BLaER1 (cell line): ENCODE results near the gene ALG8.

ENCODE experiments used
- H3K27ac ChIP-seq: shearing (Covaris generic); formaldehyde crosslinking; 2 replicates; pipeline ENCODE4 v1.8.1; 2022
- H3K27me3 ChIP-seq: shearing (Covaris generic); formaldehyde crosslinking; 2 replicates; pipeline ENCODE4 v1.8.1; 2022
- H3K36me3 ChIP-seq: shearing (Covaris generic); formaldehyde crosslinking; 2 replicates; pipeline ENCODE4 v1.8.1; 2022
- H3K4me1 ChIP-seq: shearing (Covaris generic); formaldehyde crosslinking; 2 replicates; pipeline ENCODE4 v1.8.1; 2022
- H3K4me2 ChIP-seq: shearing (Covaris generic); formaldehyde crosslinking; 2 replicates; pipeline ENCODE4 v1.8.1; 2022
- H3K4me3 ChIP-seq: shearing (Covaris generic); formaldehyde crosslinking; 2 replicates; pipeline ENCODE4 v1.8.1; 2022
- H3K9ac ChIP-seq: shearing (Covaris generic); formaldehyde crosslinking; 2 replicates; pipeline ENCODE4 v1.8.1; 2022
- H3K9me3 ChIP-seq: shearing (Covaris generic); formaldehyde crosslinking; 2 replicates; pipeline ENCODE4 v1.8.1; 2022
- H4K20me1 ChIP-seq: shearing (Covaris generic); formaldehyde crosslinking; 2 replicates; pipeline ENCODE4 v1.8.1; 2022
- Cebpa-rat ChIP-seq: shearing (Covaris generic); IDR thresholded peaks from 2 replicates; pipeline ENCODE4 v1.8.1; 2022

ALG8 gene

DNA sequence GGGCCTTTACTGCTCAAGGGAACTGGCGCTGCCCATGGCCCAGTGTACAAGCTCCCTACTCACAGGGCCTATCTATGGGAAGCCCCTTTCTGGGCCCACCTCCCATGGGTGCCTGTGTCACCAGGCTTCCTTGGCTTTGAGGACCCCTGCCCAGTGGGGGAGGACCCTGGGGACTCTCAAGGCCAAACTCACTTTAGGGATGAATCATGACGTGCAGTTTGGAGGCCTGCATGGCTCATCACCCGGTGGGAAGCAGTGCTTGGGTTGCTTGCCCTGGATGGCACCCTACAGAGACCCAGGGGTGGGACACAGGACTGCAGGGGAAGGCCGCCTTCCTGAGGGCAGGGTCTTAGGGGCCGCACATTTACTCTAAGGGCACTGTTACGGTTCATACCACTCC is 32.5 kb upstream of the ALG8 start:
- no peak for TF ChIP-seq Cebpa-rat
- Histone ChIP-seq H3K9me3 (no peaks in the 10 kb centered on the region), H4K20me1 (no peaks in the 10 kb centered on the region), H3K4me1 (peaks cover 11% of the 10 kb centered on the region), H3K36me3 (peaks cover 14% of the 10 kb centered on the region; the same call in 1 of the 2 replicates), H3K4me2 (no peak overlapping the region), H3K9ac (no peak overlapping the region), H3K27ac (no peak overlapping the region), H3K27me3 (no peaks in the 10 kb centered on the region), H3K4me3 (no peak overlapping the region)

DNA sequence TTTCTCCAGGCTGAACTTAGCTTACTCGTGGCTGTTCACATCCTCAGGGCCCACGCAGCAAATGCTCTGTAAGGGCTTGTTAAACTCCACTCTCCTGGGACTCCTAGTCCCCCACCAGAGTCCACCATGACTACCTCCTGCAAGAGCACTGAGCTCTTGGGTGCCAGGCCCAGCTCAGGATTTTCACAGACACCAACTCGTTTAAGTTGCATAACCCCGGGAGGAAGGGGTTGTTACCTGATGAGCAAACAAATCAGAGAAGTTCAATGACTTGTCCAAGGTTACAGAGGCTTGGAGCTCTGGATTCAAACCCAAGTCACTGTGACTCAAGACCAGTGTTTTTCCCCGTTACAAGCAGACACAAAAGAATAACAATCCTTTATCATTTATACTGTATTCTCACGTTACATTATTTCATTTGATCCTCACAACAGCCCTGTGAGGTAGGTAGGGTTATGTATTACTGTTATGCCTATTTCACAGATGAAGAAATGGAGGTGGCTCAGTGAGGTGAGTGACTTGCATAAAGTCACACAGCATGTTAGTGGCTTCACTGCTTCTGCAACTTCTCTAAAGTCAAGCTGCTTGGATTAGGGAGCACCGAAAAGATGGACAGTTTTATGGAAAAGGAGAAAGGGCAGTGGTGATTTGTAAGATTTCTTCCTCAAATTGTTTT is 31.6 kb upstream of the ALG8 start:
- Histone ChIP-seq H3K4me3 (no peak overlapping the region), H3K27ac (no peak overlapping the region), H3K4me2 (no peak overlapping the region), H3K9me3 (no peaks in the 10 kb centered on the region), H3K4me1 (peaks cover 11% of the 10 kb centered on the region), H3K9ac (no peak overlapping the region), H3K27me3 (no peaks in the 10 kb centered on the region), H3K36me3 (peaks cover 14% of the 10 kb centered on the region; the same call in 1 of the 2 replicates), H4K20me1 (no peaks in the 10 kb centered on the region)
- no peak for TF ChIP-seq Cebpa-rat

DNA sequence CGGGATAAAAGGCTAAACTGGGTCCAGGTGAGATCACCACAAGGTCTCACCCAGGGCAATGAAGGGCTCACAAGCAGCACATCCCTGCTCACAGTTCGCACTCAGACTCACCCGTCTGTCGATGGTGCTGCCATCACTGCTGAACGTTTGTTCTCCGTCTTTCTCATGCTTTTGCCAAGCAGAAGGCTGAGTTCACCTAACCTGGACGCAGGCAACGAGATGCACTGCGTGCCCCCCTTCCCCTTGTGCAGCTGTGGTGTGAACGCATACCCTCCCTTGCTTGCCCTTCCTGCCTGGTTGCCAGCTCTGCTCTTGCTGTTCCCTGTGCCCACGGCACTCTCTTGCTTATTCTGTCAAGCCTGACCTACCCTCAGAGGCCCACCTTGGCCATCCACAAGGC is 31.0 kb upstream of the ALG8 start:
- no peaks in the 10 kb centered on the region for H3K27me3 ChIP-seq
- peaks cover 11% of the 10 kb centered on the region for H3K4me1 ChIP-seq
- no peak overlapping the region for H3K4me2 ChIP-seq
- no peak overlapping the region for H3K4me3 ChIP-seq
- no peaks in the 10 kb centered on the region for H4K20me1 ChIP-seq
- H3K9ac ChIP-seq, result no peak overlapping the region
- no peak overlapping the region for H3K27ac ChIP-seq
- TF ChIP-seq Cebpa-rat, result no peak
- no peaks in the 10 kb centered on the region for H3K9me3 ChIP-seq
- peaks cover 14% of the 10 kb centered on the region; the same call in 1 of the 2 replicates for H3K36me3 ChIP-seq

GRCh38 chr11:78168539-78169477 is 29.4 kb upstream of the ALG8 start:
- TF ChIP-seq Cebpa-rat, result no peak
- Histone ChIP-seq H3K9ac (no peak overlapping the region), H3K27ac (peak overlapping the region; percentile 11; the same call in 1 of the 2 replicates), H3K36me3 (peaks cover 8% of the 10 kb centered on the region; the same call in 1 of the 2 replicates), H3K4me1 (peaks cover 11% of the 10 kb centered on the region), H3K4me3 (no peak overlapping the region), H3K9me3 (no peaks in the 10 kb centered on the region), H4K20me1 (no peaks in the 10 kb centered on the region), H3K4me2 (peak overlapping the region; percentile 28), H3K27me3 (no peaks in the 10 kb centered on the region)

DNA sequence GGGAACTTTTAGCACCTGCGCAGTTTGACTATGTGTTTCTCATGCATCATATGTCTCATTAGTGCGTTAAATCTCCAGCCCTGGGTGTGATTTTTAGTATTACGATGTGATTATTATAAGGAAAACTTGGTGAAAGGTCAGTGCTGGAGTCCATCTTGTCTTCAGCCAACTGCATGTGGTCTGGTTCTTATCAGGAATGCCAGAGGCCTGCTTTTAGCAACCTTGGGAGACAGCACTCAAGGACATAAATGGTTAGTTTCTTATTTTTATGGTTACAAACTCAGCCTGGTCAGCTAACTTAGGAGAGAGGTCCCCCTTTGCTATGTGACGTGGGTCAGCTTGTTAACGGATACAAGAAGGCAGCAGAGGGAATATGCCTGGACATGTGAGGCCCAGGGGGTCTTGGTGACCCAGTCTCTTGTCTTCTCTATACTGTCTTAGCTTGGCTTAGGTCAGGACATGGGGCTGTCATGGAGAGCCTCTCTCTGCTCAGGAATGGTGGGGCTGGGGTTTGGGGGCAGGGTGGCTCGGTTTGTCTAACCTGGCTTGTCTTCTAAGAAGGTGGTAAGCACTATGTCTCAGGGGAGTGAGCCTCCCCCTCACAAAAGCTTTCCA is 27.5 kb upstream of the ALG8 start:
- Histone ChIP-seq H3K4me2 (no peak overlapping the region), H3K36me3 (no peaks in the 10 kb centered on the region), H3K27me3 (no peaks in the 10 kb centered on the region), H3K4me3 (no peak overlapping the region), H4K20me1 (no peaks in the 10 kb centered on the region), H3K9me3 (no peaks in the 10 kb centered on the region), H3K9ac (no peak overlapping the region), H3K27ac (no peak overlapping the region), H3K4me1 (peaks cover 11% of the 10 kb centered on the region)
- TF ChIP-seq Cebpa-rat, result no peak

GRCh38 chr11:78164471-78164870 is 25.0 kb upstream of the ALG8 start:
- no peak overlapping the region for H3K9ac ChIP-seq
- no peak overlapping the region for H3K27ac ChIP-seq
- H3K27me3 ChIP-seq, result no peaks in the 10 kb centered on the region
- no peak overlapping the region for H3K4me3 ChIP-seq
- no peaks in the 10 kb centered on the region for H3K36me3 ChIP-seq
- H3K4me2 ChIP-seq, result no peak overlapping the region
- TF ChIP-seq Cebpa-rat, result no peak
- peaks cover 11% of the 10 kb centered on the region for H3K4me1 ChIP-seq
- H3K9me3 ChIP-seq, result no peaks in the 10 kb centered on the region
- H4K20me1 ChIP-seq, result no peaks in the 10 kb centered on the region

DNA sequence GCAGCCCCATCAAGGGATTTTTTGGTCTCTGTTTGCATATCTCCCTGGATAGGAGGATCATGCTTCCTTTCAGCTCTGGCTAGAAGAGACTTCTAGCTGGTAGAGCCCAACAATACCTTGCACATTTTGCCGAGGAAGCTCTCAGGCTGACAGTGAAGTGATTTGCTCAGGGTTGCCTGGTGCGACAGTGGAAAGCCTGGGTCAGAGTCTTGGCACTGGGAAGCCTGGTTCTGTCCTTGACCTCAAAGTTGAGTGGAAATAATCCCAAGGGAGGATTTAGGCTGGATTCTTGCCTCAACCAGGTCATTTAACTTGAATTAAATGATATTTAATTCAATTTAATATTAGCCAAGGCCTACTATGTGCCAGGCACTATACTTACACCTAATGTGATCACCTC is 24.4 kb upstream of the ALG8 start:
- Histone ChIP-seq H3K9me3 (no peaks in the 10 kb centered on the region), H3K36me3 (no peaks in the 10 kb centered on the region), H3K4me3 (no peak overlapping the region), H4K20me1 (no peaks in the 10 kb centered on the region), H3K4me2 (no peak overlapping the region), H3K4me1 (peaks cover 5% of the 10 kb centered on the region), H3K27me3 (no peaks in the 10 kb centered on the region), H3K27ac (no peak overlapping the region), H3K9ac (no peak overlapping the region)
- no peak for TF ChIP-seq Cebpa-rat

GRCh38 chr11:78161962-78162371 is 22.5 kb upstream of the ALG8 start:
- H3K9me3 ChIP-seq, result no peaks in the 10 kb centered on the region
- no peak overlapping the region for H3K4me3 ChIP-seq
- no peaks in the 10 kb centered on the region for H3K36me3 ChIP-seq
- no peak for TF ChIP-seq Cebpa-rat
- no peak overlapping the region for H3K9ac ChIP-seq
- H4K20me1 ChIP-seq, result no peaks in the 10 kb centered on the region
- no peak overlapping the region for H3K4me2 ChIP-seq
- no peaks in the 10 kb centered on the region for H3K4me1 ChIP-seq
- H3K27me3 ChIP-seq, result no peaks in the 10 kb centered on the region
- H3K27ac ChIP-seq, result no peak overlapping the region

DNA sequence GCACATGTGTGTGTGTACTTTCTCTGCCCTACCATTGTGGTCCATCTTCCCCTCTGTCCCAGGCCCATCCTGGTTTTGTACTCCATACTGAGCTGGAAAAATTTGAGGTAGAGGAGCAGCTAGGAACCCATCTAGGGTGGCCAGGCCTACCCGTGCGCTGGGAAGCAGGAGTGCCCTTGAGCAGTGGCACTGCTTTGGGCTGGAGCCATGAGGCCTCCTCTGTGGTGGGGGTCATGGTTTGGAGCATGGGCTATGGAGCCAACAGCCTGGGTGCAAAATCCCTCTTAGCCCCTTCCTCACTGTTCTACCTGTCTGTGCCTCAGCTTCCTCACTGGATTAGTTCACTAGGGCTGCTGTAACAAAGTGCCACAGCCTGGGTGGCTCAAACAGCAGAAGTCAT is 21.9 kb upstream of the ALG8 start:
- no peaks in the 10 kb centered on the region for H3K4me1 ChIP-seq
- TF ChIP-seq Cebpa-rat, result no peak
- no peaks in the 10 kb centered on the region for H3K9me3 ChIP-seq
- H3K27ac ChIP-seq, result no peak overlapping the region
- H4K20me1 ChIP-seq, result no peaks in the 10 kb centered on the region
- no peak overlapping the region for H3K9ac ChIP-seq
- H3K27me3 ChIP-seq, result no peaks in the 10 kb centered on the region
- no peaks in the 10 kb centered on the region for H3K36me3 ChIP-seq
- H3K4me3 ChIP-seq, result no peak overlapping the region
- no peak overlapping the region for H3K4me2 ChIP-seq

DNA sequence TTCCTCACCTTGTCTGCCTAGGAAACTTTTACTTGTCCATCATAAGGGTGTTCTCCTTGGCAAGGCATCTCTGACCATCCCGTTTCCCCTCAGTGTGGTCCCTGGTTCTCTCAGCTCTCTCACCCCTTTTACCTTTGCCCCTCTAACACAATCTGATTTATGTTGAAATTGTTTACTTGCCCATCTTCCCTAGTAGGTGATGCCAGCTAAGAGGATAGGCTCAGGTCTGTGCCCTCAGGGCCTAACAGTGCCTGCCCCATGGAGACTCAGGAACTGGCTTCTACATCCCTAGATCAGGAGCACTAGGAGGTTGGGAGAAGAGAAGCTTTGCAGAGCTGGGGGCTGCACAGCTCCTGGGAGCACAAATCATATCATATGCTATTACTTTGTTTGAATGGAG is 21.1 kb upstream of the ALG8 start:
- TF ChIP-seq Cebpa-rat, result no peak
- H3K36me3 ChIP-seq, result no peaks in the 10 kb centered on the region
- H4K20me1 ChIP-seq, result no peaks in the 10 kb centered on the region
- no peak overlapping the region for H3K27ac ChIP-seq
- no peak overlapping the region for H3K4me2 ChIP-seq
- H3K9ac ChIP-seq, result no peak overlapping the region
- no peaks in the 10 kb centered on the region for H3K27me3 ChIP-seq
- H3K4me3 ChIP-seq, result no peak overlapping the region
- no peaks in the 10 kb centered on the region for H3K9me3 ChIP-seq
- no peaks in the 10 kb centered on the region for H3K4me1 ChIP-seq
